Umbilical cord (tissue), 2 donors: ENCODE data around the gene MICAL1. TPM values are rescaled to one million over a fixed set of nuclear protein-coding genes. Genes with fewer than 3 reads are reported as not detected.
A peak's percentile ranks its signal among the peaks of the same experiment; 100 is the strongest.

Experiments
- DNase-seq: peaks from one replicate; pipeline ENCODE4 v3.0.0-alpha.2; 2015; ENCODE audit warnings: low spot score
- total RNA-seq: library from RNA; depleted of rRNA; stranded (reverse); fragments of >200 nt; gene quantifications from one replicate; pipeline ENCODE4 v1.2.3, GENCODE V29; 2014; ENCODE audit warnings: low replicate concordance; ENCODE audit not compliant: insufficient read depth

Gene MICAL1
- total RNA-seq, 1 donor from 2014 or later, result 48.6 TPM

- peak; percentile 94 for DNase-seq
These were observed 15.1 kb downstream of the MICAL1 start, which contains the start of the genes PPIL6 and SMPD2 for GRCh38 chr6:109440331-109441068. Gene PPIL6, minus strand, starts transcription at chr6:109440628. Its CDS starts 38 bp downstream, at chr6:109440590. Gene SMPD2, plus strand, starts transcription at chr6:109440724. Its CDS starts 398 bp downstream, at chr6:109441122.

DNA sequence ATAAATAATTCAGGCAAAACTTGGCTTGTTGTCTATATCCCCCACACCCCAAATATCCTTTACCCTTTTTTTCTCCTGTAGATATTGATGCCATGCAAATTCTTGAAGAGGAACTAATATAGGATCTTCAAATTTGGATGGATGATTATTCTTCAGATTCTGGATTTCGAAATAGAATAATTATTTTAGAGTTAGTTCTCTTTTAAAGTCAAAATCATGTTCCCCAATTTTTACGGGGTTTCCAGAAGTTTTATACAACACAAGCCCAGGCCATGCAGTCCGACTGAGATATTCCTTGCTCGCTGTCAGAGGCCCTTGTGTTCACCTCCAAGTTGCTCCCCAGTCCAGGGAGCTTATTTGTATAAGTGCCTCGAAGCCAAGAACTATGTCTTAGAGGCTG, 19.5 kb downstream of the MICAL1 start:
- no peak for DNase-seq

- no peak for DNase-seq
These were observed 21.1 kb downstream of the MICAL1 start for GRCh38 chr6:109434456-109434855.

DNA sequence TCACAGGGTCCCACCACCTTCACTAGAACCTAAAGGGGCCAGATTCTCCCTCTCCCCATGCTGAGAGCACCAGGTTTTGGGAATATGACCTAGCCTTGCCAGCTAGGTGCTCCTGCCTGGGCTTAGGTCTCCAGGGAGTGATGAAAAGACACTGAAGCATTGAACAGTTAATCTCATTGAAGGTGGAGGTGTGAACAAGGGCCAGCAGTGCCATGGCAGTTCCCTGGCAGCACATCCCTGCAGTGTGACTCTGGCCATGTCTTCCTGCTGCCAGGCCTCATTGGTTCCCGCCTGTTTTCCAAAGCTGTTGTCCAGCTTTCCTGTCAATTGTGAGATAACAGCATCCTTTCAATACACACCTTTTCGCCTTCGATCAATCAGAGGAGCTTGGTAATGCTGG, 26.1 kb downstream of the MICAL1 start:
- no peak for DNase-seq

GRCh38 chr6:109428889-109429477, 26.6 kb downstream of the MICAL1 start:
- peak; percentile 83 for DNase-seq

- DNase-seq, result no peak
These were observed 30.6 kb downstream of the MICAL1 start for GRCh38 chr6:109424946-109425345.

DNA sequence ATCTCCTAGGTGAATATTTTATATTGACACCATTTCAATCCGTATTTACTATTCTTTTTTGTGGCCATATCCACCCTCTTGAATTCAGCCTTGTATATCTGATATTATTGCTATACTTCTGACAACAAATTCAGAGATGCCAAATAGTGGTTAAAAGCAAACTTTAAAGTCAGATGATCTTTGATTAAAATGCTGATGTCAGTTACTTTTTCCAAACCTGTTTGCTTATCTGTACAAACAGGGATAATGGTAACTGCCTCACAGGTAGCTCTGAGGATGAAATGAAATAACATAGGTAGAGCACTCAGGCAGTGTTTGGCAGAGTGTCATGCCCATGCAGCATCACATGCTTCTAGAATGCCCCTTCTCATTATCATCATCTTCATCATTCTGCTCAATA, 34.4 kb downstream of the MICAL1 start:
- no peak for DNase-seq

DNA sequence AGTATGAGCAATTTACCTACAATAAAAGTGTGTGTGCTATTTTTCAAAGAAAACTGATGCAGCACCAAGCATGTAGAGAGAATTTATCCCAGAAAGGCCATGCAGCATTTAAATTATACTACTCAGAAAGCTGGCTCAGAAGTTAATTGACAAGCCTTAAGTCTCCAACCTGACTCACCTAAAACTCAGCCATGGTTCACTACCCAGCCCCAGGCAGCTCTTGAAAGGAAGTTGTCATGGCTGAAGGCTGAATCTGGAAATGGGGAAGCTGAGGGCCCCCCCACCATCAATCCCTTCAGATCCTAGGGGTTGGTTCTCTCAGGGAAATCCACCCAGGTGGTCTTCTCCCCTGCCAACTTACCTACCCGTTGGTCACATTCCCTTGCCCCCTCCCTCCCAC, 34.8 kb downstream of the MICAL1 start:
- no peak for DNase-seq

DNA sequence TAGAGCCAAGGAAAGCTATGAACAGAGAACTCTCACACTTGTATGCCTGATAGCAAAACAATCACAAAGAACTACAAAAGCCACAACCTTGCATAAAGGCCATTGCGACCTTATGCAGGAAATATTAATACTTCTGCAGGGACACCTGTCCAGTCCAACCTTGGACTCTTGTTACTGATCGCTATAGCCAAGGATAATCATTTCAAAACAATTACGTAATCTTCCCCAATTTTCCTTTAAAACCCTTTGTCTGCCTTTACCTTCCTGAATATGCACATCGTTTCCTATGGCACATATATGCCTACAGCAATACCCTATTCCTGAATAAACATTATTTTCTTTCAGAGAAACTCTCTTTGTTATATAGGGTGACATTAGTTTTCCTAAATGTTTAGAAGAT, 37.9 kb downstream of the MICAL1 start:
- DNase-seq, result no peak

DNA sequence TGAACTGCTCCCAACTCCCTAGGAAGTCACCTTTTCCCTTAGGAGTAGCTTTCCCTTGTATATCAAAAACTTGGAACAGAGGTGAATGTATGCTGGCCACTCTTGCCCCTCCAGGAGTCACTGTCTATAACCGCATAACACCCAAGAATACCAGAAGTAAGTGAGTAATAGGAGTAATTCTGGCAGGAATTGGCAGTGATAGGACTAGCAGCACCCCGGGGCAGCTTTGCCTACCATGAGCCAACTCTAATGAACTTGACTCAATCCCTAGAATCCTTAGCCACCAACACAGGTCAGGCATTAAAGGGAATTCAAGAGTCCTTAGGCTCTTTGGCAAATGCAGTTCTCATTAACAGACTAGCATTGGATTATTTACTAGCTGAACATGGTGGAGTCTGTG, 44.5 kb downstream of the MICAL1 start:
- DNase-seq, result no peak

DNA sequence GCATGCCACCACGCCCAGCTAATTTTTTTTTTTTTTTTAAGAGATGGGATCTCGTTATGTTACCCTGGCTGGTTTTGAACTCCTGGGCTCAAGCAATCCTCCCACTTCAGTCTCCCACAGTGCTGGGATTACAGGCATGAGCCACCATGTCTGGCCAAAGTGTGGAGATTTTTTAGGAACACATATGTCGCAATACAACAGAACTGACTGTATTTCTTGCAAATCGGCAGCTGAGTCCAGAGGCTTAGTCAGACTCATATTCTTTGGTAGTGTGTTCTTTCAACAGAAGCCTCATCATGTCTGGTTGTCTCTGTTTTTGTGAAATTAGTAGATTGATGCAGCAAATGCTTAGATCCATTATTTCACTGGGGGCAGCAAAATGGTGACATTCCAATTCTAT, 49.4 kb downstream of the MICAL1 start:
- peak; percentile 32 for DNase-seq

DNA sequence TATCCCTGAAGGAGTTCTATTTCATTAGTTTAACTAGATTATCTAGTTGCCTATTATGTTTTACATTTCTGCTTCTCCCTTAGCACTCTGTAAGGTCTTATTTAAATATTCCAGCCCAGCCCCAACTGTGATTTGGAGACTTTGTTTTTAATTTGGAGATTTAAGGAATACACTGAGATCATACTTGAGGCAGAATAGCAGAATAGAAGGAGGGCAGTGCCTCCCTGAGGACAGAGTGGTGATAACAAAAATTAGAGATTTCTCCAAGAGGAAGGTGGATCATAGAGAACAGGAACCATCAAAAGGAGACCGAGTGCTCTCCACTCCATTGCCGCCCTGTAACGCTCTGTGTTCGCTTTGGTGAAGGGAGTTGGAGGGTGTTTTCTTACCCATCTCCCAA, 58.6 kb downstream of the MICAL1 start:
- DNase-seq, result no peak

- DNase-seq, result no peak
These were observed 59.4 kb downstream of the MICAL1 start for GRCh38 chr6:109396046-109396718.

Other genes starting within 250 kb of the MICAL1 start
- gene CD164, start 73.3 kb downstream of the MICAL1 start, total RNA-seq, result 184 TPM
- 1.4 TPM for gene PPIL6, start 15.1 kb downstream of the MICAL1 start, total RNA-seq
- gene SMPD2, start 15.0 kb downstream of the MICAL1 start, total RNA-seq, result 8.4 TPM
- gene ZBTB24, start 27.4 kb upstream of the MICAL1 start, total RNA-seq, result 10.4 TPM
- 18.5 TPM for gene AK9, start 235.4 kb upstream of the MICAL1 start, total RNA-seq
- gene FIG4, start 235.5 kb upstream of the MICAL1 start, total RNA-seq, result 25.8 TPM